K562 (cell line): Measurements from ENCODE around the gene GP1BB. TPM values are rescaled to one million over a fixed set of nuclear protein-coding genes. Genes with fewer than 3 reads are reported as not detected.
A peak's percentile ranks its signal among the peaks of the same experiment; 100 is the strongest.

ENCODE experiments used
- CEBPG ChIP-seq, 3 experiments: fragments of 200-800 bp in 1 of 3; sonication (Bioruptor generic) in 1 of 3; sonication (generic) in 1 of 3; formaldehyde crosslinking in 1 of 3; IDR thresholded peaks in 2 of 3; conservative IDR thresholded peaks in 1 of 3; 2 replicates each; pipeline versions ENCODE4 v1.6.1 to v1.8.0; 2016 to 2022; ENCODE audit warnings: missing compliant biosample characterization in 2 of 3, missing genetic modification characterization in 2 of 3, mild to moderate bottlenecking in 1 of 3, missing genetic modification reagents in 1 of 3
- ETS2 ChIP-seq: IDR thresholded peaks from 2 replicates; pipeline ENCODE4 v1.6.1; 2016; ENCODE audit warnings: borderline replicate concordance, missing genetic modification characterization, mild to moderate bottlenecking, moderate library complexity, missing compliant biosample characterization; ENCODE audit not compliant: poor library complexity, severe bottlenecking
- JUND ChIP-seq, 2 experiments: IDR thresholded peaks; 2 replicates in 1 of 2; 3 replicates in 1 of 2; pipeline ENCODE4 v1.6.1; 2011; ENCODE audit warnings: borderline replicate concordance in 2 of 2, low read depth in 2 of 2, low read length in 2 of 2, improper control_type of control experiment in 1 of 2, missing biosample characterization in 1 of 2, missing genetic modification characterization in 1 of 2, missing genetic modification reagents in 1 of 2
- MEIS2 ChIP-seq: fragments of 450-650 bp; IDR thresholded peaks from 2 replicates; pipeline ENCODE4 v1.6.1; 2014; ENCODE audit warnings: mild to moderate bottlenecking; ENCODE audit not compliant: partially characterized antibody
- MTA3 ChIP-seq: fragments of 450-650 bp; formaldehyde crosslinking; IDR thresholded peaks from 2 replicates; pipeline ENCODE4 v1.6.1; 2017; ENCODE audit warnings: mild to moderate bottlenecking, borderline replicate concordance
- NBN ChIP-seq: fragments of 450-650 bp; IDR thresholded peaks from 2 replicates; pipeline ENCODE4 v1.6.1; 2016; ENCODE audit warnings: low read depth, mild to moderate bottlenecking
- OTX1 ChIP-seq: fragments of 450-650 bp; formaldehyde crosslinking; IDR thresholded peaks from 2 replicates; pipeline ENCODE4 v1.4.0; 2022; ENCODE audit warnings: mild to moderate bottlenecking
- RFX7 ChIP-seq: fragments of 250-450 bp; sonication (Bioruptor Pico); IDR thresholded peaks from 2 replicates; pipeline ENCODE4 v1.5.1; 2021; ENCODE audit warnings: mild to moderate bottlenecking
- RNF2 ChIP-seq: sonication (generic); IDR thresholded peaks from 2 replicates; pipeline ENCODE4 v1.6.1; 2016
- SREBF2 ChIP-seq: sonication (generic); formaldehyde crosslinking; IDR thresholded peaks from 2 replicates; pipeline ENCODE4 v1.4.0; 2020; ENCODE audit warnings: mild to moderate bottlenecking, missing genetic modification reagents
- SRF ChIP-seq, 2 experiments: fragments of 250-450, 450-650 bp in 1 of 2; sonication (Bioruptor Pico) in 1 of 2; sonication (generic) in 1 of 2; formaldehyde crosslinking; IDR thresholded peaks; 2 replicates each; pipeline versions ENCODE4 v1.5.0 to v1.5.1; 2020 to 2022; ENCODE audit warnings: mild to moderate bottlenecking in 1 of 2, missing genetic modification reagents in 1 of 2
- STAT5A ChIP-seq: IDR thresholded peaks from 2 replicates; pipeline ENCODE4 v1.6.1; 2012; ENCODE audit warnings: low read length, inconsistent platforms, borderline replicate concordance
- STAT5B ChIP-seq: fragments of 250-450 bp; sonication (Bioruptor Pico); IDR thresholded peaks from 2 replicates; pipeline ENCODE4 v1.8.0; 2021; ENCODE audit warnings: mild to moderate bottlenecking, inconsistent platforms
- TBP ChIP-seq: optimal IDR thresholded peaks from 2 replicates; pipeline ENCODE3; 2011; ENCODE audit warnings: low read depth, low read length, improper control_type of control experiment
- ZNF232 ChIP-seq: sonication (generic); formaldehyde crosslinking; IDR thresholded peaks from 2 replicates; pipeline ENCODE4 v1.8.0; 2022; ENCODE audit warnings: mild to moderate bottlenecking, missing genetic modification reagents
- ZNF764 ChIP-seq: fragments of 250-450 bp; sonication (Bioruptor Pico); IDR thresholded peaks from 2 replicates; pipeline ENCODE4 v1.4.0; 2020; ENCODE audit warnings: low read depth, mild to moderate bottlenecking, moderate library complexity
- polyA plus RNA-seq, 8 experiments: library from polyadenylated mRNA; depleted of rRNA in 4 of 8; stranded (reverse) in 5 of 8; unstranded in 3 of 8; fragments of >200 nt; fragmentation: Nextera tagmentation in 2 of 8; fragmentation: Illumina TruSeq in 1 of 8; extraction: Ambion mirVana in 2 of 8; extraction: Trizol in 1 of 8; gene quantifications; 2 replicates each; pipeline versions ENCODE4 v1.2.1 to v1.2.3, GENCODE V29; 2011 to 2014; ENCODE audit warnings: inconsistent platforms in 1 of 8, missing spikeins in 1 of 8
- total RNA-seq, 7 experiments: library from RNA; depleted of rRNA in 6 of 7; stranded (reverse); fragments of >200 nt in 6 of 7; fragmentation: Illumina TruSeq in 2 of 7; extraction: Trizol in 2 of 7; gene quantifications; 2 replicates each; pipeline versions ENCODE4 v1.2.1 to v1.2.3, GENCODE V29; 2011 to 2021; ENCODE audit warnings: low replicate concordance in 1 of 7
- TF ChIP-seq, protein P1 (sequence below): fragments of 250-450 bp; sonication (Bioruptor Pico); IDR thresholded peaks from 2 replicates; pipeline ENCODE4 v1.5.0; 2022; ENCODE audit warnings: mild to moderate bottlenecking
- TF ChIP-seq, protein P2 (sequence below): fragments of 250-450 bp; sonication (Bioruptor Pico); IDR thresholded peaks from 2 replicates; pipeline ENCODE4 v1.6.1; 2021; ENCODE audit warnings: mild to moderate bottlenecking

The GP1BB gene
- total and polyA plus RNA-seq, 9 of the 15 experiments (the other 6 are each of a cell fraction or from before 2014, with no cell fraction given) = 0.69 to 162 (median 2.8) TPM

DNA sequence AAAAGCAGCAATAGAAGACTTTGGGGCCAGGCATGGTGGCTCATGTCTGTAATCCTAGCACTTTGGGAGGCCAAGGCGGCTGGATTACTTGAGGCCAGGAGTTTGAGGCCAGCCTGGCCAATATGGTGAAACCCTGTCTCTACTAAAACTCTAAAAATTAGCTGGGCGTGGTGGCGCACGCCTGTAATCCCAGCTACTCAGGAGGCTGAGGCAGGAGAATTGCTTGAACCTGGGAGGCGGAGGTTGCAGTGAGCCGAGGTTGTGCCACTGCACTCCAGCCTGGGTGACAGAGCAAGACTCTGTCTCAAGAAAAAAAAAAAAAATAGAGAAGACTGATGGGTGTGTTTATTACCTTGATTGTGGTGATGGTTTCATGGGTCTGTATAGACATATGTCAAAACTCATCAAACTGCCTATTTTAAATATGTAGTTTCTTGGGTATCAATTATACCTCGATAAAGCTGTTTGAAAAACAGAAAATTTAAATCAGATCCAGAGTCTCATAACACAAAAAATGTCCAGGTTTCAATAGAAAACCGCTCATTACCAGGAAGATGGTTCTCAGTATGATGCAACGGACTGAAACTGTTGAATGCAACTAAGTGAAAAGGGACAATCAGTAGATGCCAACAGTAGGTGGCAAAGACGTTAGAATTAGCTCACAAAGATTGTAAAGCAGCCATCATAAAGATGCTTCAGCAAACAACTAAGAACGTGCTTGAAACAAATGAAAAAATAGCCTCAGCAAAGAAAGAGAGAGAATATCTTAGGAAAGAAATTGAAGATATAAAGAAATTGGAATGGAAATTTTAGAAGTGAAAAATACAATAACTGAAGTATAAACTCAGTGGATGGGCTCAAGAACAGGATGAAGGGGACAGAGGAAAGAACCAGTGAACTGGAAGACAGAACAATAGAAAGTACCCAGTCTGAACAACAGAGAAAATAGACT, 42.2 kb upstream of the GP1BB start (continued):
- TF ChIP-seq CEBPG (CRISPR knock-in tag; IDR thresholded peaks at IDR 0.05) (peak; percentile 99), CEBPG (tag; conservative IDR thresholded peaks at IDR 0.05 in 1 of 2, IDR thresholded peaks at IDR 0.05 in 1 of 2) (peak; percentile 99 to 100), STAT5B (CRISPR knock-in tag) (no peak; the same call in 1 of the 2 replicates), STAT5A (no peak), ZNF232 (no peak), ZNF764 (no peak), SRF (CRISPR knock-in tag; IDR thresholded peaks at IDR 0.05) (no peak), MTA3 (peak; percentile 53; the same call in 1 of the 2 replicates), ETS2 (tag) (peak; percentile 23), SREBF2 (CRISPR knock-in tag) (no peak), JUND (IDR thresholded peaks at IDR 0.05; ENCODE audit: borderline replicate concordance, low read depth, low read length) (peak; percentile 89), JUND (tag; IDR thresholded peaks at IDR 0.05; ENCODE audit: borderline replicate concordance, low read depth, low read length) (peak; percentile 53; the same call in 1 of the 3 replicates), RNF2 (peak; percentile 68), NBN (peak; percentile 79), MEIS2 (no peak), TBP (no peak), RFX7 (no peak), OTX1 (peak; percentile 44; the same call in 1 of the 2 replicates)
- TF ChIP-seq, protein P1, sequence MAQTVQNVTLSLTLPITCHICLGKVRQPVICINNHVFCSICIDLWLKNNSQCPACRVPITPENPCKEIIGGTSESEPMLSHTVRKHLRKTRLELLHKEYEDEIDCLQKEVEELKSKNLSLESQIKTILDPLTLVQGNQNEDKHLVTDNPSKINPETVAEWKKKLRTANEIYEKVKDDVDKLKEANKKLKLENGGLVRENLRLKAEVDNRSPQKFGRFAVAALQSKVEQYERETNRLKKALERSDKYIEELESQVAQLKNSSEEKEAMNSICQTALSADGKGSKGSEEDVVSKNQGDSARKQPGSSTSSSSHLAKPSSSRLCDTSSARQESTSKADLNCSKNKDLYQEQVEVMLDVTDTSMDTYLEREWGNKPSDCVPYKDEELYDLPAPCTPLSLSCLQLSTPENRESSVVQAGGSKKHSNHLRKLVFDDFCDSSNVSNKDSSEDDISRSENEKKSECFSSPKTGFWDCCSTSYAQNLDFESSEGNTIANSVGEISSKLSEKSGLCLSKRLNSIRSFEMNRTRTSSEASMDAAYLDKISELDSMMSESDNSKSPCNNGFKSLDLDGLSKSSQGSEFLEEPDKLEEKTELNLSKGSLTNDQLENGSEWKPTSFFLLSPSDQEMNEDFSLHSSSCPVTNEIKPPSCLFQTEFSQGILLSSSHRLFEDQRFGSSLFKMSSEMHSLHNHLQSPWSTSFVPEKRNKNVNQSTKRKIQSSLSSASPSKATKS (CRISPR knock-in tag) = 0 out of 2 replicates have a peak, but pooled peaks have one; percentile 45
- TF ChIP-seq, protein P2, sequence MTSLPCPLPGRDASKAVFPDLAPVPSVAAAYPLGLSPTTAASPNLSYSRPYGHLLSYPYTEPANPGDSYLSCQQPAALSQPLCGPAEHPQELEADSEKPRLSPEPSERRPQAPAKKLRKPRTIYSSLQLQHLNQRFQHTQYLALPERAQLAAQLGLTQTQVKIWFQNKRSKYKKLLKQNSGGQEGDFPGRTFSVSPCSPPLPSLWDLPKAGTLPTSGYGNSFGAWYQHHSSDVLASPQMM (CRISPR knock-in tag) = no peak
